Measurements from ENCODE around the gene RNF40.

The RNF40 gene

DNA sequence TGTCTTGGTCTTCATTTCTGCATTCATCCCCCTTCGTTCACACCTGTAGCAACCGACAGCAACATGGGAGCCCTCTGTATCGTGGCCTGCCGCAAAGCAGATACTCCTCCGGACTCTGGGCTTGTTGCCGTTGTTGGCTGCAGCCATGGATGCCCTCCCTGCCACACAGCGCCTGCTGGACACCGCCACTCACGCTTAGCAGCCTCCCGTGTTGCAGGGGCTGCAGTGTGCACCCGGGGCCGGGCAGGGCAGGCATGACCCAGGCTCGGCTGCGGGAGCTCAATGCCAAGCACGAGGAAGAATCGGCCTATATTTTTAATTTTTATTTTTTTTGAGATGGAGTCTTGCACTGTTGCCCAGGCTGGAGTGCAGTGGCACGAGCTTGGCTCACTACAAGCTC is 59.8 kb downstream of the RNF40 start:
- DNase-seq = no peak

Measured in fibroblast of skin of scalp (primary cell).